Hepatocyte (in vitro differentiated cells): ENCODE measurements around the gene ANO1. TPM values are rescaled to one million over a fixed set of nuclear protein-coding genes. Genes with fewer than 3 reads are reported as not detected.

Experiments
- DNase-seq: peaks from one replicate; pipeline ENCODE4 v3.0.0-alpha.2; 2016; ENCODE audit warnings: low spot score
- H2AFZ ChIP-seq: fragments of 200-600 bp; sonication (generic); 2 replicates; pipeline ENCODE4 v1.6.0; 2016; ENCODE audit warnings: antibody characterized with exemption, mild to moderate bottlenecking
- H3K27ac ChIP-seq: fragments of 200-600 bp; sonication (generic); 2 replicates; pipeline ENCODE4 v1.5.1; 2016; ENCODE audit warnings: mild to moderate bottlenecking
- H3K27me3 ChIP-seq: fragments of 200-600 bp; sonication (generic); 2 replicates; pipeline ENCODE4 v1.6.1; 2016
- H3K36me3 ChIP-seq: fragments of 200-600 bp; sonication (generic); replicated peaks from 2 replicates; pipeline ENCODE4 v1.5.1; 2016; ENCODE audit warnings: low read depth; ENCODE audit not compliant: insufficient read depth
- H3K4me1 ChIP-seq: fragments of 200-600 bp; sonication (generic); 2 replicates; pipeline ENCODE4 v1.5.1; 2016; ENCODE audit warnings: mild to moderate bottlenecking, moderate library complexity; ENCODE audit not compliant: insufficient read depth
- H3K4me2 ChIP-seq: fragments of 200-600 bp; sonication (generic); 2 replicates; pipeline ENCODE4 v1.6.0; 2016
- H3K4me3 ChIP-seq: fragments of 200-600 bp; sonication (generic); 2 replicates; pipeline ENCODE4 v1.5.1; 2016; ENCODE audit warnings: mild to moderate bottlenecking
- H3K79me2 ChIP-seq: fragments of 200-600 bp; sonication (generic); 2 replicates; pipeline ENCODE4 v1.6.0; 2017; ENCODE audit warnings: mild to moderate bottlenecking
- H3K9me2 ChIP-seq: fragments of 200-600 bp; sonication (generic); replicated peaks from 2 replicates; pipeline ENCODE4 v1.6.0; 2017; ENCODE audit warnings: mild to moderate bottlenecking; ENCODE audit not compliant: insufficient read depth
- H3K9me3 ChIP-seq: fragments of 200-600 bp; sonication (generic); 2 replicates; pipeline ENCODE4 v1.5.1; 2016; ENCODE audit warnings: low read depth, mild to moderate bottlenecking
- H4K20me1 ChIP-seq: fragments of 200-600 bp; sonication (generic); 2 replicates; pipeline ENCODE4 v1.6.0; 2016; ENCODE audit warnings: mild to moderate bottlenecking; ENCODE audit not compliant: insufficient read depth, poor library complexity, severe bottlenecking
- EZH2 ChIP-seq: fragments of 200-600 bp; sonication (generic); IDR thresholded peaks from 2 replicates; pipeline ENCODE4 v1.6.1; 2016; ENCODE audit warnings: antibody characterized with exemption, mild to moderate bottlenecking, borderline replicate concordance
- EZH2phosphoT487 ChIP-seq: fragments of 200-600 bp; sonication (generic); IDR thresholded peaks from one replicate; pipeline ENCODE4 v1.6.1; 2018; ENCODE audit warnings: antibody characterized with exemption, mild to moderate bottlenecking, low read depth, moderate library complexity; ENCODE audit not compliant: unreplicated experiment, severe bottlenecking
- WGBS: methylation state at CpG from one replicate; pipeline ENCODE4 v1.1.6; 2016; ENCODE audit warnings: low lambda C conversion rate; ENCODE audit errors: missing lambda C conversion rate; 5-methylcytosine and 5-hydroxymethylcytosine counted together
- polyA plus RNA-seq: library from polyadenylated mRNA; unstranded; fragments of >200 nt; fragmentation: Nextera tagmentation; extraction: Ambion mirVana; gene quantifications from 2 replicates; pipeline ENCODE4 v1.2.1, GENCODE V29; 2016
- total RNA-seq: library from RNA; depleted of rRNA; stranded (reverse); fragments of >200 nt; gene quantifications from 2 replicates; pipeline ENCODE4 v1.2.3, GENCODE V29; 2014
- TF ChIP-seq, protein P1 (sequence below): fragments of 200-600 bp; sonication (generic); IDR thresholded peaks from 2 replicates; pipeline ENCODE4 v1.5.1; 2016; ENCODE audit warnings: antibody characterized with exemption, mild to moderate bottlenecking; ENCODE audit not compliant: poor library complexity

Gene ANO1
- total and polyA plus RNA-seq, 2 experiments from 2014 or later: 6.2 to 12.1 TPM

DNA sequence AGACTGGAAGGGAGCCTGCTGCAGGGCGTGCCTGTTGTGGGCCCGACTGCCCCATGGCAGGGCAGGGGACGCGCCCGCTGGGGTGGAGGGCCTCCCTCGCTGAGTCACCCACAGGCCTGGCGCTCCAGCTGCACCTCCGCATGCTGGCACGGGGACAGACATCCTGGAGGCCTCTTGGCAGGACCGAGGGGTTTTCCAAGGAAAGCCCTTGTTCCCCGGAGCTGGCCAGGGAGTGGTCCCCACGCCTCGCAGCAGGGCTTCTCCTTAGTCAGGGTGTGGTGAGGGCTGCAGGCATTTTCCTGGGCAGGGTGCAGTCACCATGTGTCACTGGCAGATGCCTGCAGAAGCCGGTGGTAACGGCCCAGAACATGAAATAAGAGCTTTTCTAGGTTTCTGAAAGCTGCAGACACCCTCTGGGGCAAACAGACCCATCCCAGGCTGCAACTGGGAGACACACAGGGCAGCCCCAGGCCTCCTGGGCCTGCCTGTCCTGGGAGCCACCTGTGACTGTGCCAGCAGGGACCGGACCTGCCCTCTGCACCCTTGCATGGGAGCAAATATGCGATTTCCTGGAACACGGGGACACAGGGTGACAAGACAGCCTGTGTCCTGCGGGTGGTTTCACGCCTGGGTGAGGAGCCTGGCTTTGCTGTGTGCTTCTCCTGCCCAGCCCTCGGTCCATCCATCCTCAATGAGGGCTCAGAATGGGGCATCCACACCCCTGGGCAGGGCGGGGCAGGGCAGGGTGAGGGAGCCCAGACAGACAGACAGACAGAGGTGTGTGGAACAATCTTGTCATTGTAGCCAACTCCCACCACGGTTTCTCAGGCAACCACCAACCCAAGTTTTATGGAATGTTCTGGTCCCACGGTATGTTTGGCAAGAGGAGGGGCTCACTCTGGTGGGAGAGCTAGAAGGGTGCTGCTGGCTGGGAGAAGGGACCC, 81.8 kb downstream of the ANO1 start:
- no peak overlapping the region for H3K4me2 ChIP-seq
- DNase-seq: no peak
- 92% methylated on average over 24 of the region's 24 CpGs for WGBS

GRCh38 chr11:70161043-70161625, 83.0 kb downstream of the ANO1 start:
- no peak overlapping the region for H3K4me3 ChIP-seq
- TF ChIP-seq EZH2phosphoT487 (no peak), EZH2 (no peak)
- TF ChIP-seq, protein P1, sequence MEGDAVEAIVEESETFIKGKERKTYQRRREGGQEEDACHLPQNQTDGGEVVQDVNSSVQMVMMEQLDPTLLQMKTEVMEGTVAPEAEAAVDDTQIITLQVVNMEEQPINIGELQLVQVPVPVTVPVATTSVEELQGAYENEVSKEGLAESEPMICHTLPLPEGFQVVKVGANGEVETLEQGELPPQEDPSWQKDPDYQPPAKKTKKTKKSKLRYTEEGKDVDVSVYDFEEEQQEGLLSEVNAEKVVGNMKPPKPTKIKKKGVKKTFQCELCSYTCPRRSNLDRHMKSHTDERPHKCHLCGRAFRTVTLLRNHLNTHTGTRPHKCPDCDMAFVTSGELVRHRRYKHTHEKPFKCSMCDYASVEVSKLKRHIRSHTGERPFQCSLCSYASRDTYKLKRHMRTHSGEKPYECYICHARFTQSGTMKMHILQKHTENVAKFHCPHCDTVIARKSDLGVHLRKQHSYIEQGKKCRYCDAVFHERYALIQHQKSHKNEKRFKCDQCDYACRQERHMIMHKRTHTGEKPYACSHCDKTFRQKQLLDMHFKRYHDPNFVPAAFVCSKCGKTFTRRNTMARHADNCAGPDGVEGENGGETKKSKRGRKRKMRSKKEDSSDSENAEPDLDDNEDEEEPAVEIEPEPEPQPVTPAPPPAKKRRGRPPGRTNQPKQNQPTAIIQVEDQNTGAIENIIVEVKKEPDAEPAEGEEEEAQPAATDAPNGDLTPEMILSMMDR: no peak

More for the DNA sequence above, 81.8 kb downstream of the ANO1 start:
- Histone ChIP-seq H3K4me3 (no peak overlapping the region), H3K4me1 (no peaks in the 10 kb centered on the region), H3K79me2 (no peaks in the 10 kb centered on the region), H3K36me3 (no peaks in the 10 kb centered on the region), H3K27ac (no peak overlapping the region), H4K20me1 (no peaks in the 10 kb centered on the region), H3K27me3 (no peaks in the 10 kb centered on the region), H3K9me3 (no peaks in the 10 kb centered on the region), H3K9me2 (no peaks in the 10 kb centered on the region), H2AFZ (no peak overlapping the region)
- no peak for TF ChIP-seq EZH2
- TF ChIP-seq EZH2phosphoT487: no peak
- TF ChIP-seq, protein P1: no peak

GRCh38 chr11:70164705-70165104, 86.6 kb downstream of the ANO1 start:
- TF ChIP-seq EZH2 (no peak), EZH2phosphoT487 (no peak)
- TF ChIP-seq, protein P1: no peak
- H3K4me3 ChIP-seq: no peak overlapping the region
- no peaks in the 10 kb centered on the region for H3K9me2 ChIP-seq
- no peak overlapping the region for H3K27ac ChIP-seq
- no peak overlapping the region for H2AFZ ChIP-seq
- H3K9me3 ChIP-seq: no peaks in the 10 kb centered on the region
- no peaks in the 10 kb centered on the region for H3K36me3 ChIP-seq
- H3K4me1 ChIP-seq: no peaks in the 10 kb centered on the region
- no peaks in the 10 kb centered on the region for H3K27me3 ChIP-seq
- 85% methylated on average over 10 of the region's 10 CpGs for WGBS
- H3K4me2 ChIP-seq: no peak overlapping the region
- H4K20me1 ChIP-seq: no peaks in the 10 kb centered on the region
- no peaks in the 10 kb centered on the region for H3K79me2 ChIP-seq
- DNase-seq: no peak

More at GRCh38 chr11:70161043-70161625, 83.0 kb downstream of the ANO1 start:
- H3K27ac ChIP-seq: no peak overlapping the region
- no peaks in the 10 kb centered on the region for H3K9me2 ChIP-seq
- no peaks in the 10 kb centered on the region for H3K79me2 ChIP-seq
- no peaks in the 10 kb centered on the region for H4K20me1 ChIP-seq
- H2AFZ ChIP-seq: no peak overlapping the region
- no peak overlapping the region for H3K4me2 ChIP-seq
- H3K27me3 ChIP-seq: no peaks in the 10 kb centered on the region
- no peaks in the 10 kb centered on the region for H3K9me3 ChIP-seq
- WGBS: 93% methylated on average over 17 of the region's 17 CpGs
- no peaks in the 10 kb centered on the region for H3K36me3 ChIP-seq
- no peak for DNase-seq
- no peaks in the 10 kb centered on the region for H3K4me1 ChIP-seq
